ENCODE measurements around the gene STRN3.

- TF ChIP-seq CTCF (IDR thresholded peaks at IDR 0.05; ENCODE audit: poor library complexity) (no peak), EZH2 (IDR thresholded peaks at IDR 0.05; ENCODE audit: borderline replicate concordance) (no peak)
Observed at GRCh38 chr14:31060253-31060875, 34.2 kb upstream of the STRN3 start.
